C4-2B (cell line): ENCODE data around the gene HEBP2.

Source experiments
- H3K27ac ChIP-seq: fragments of 450-650 bp; 2 replicates; pipeline ENCODE4 v1.5.1; 2017
- ZFX ChIP-seq: fragments of 450-650 bp; IDR thresholded peaks from 2 replicates; pipeline ENCODE4 v1.6.1; 2017
- TF ChIP-seq, protein P1 (sequence below): fragments of 450-650 bp; conservative IDR thresholded peaks from 2 replicates; pipeline ENCODE4 v1.5.1; 2017; ENCODE audit warnings: mild to moderate bottlenecking

Gene HEBP2

DNA sequence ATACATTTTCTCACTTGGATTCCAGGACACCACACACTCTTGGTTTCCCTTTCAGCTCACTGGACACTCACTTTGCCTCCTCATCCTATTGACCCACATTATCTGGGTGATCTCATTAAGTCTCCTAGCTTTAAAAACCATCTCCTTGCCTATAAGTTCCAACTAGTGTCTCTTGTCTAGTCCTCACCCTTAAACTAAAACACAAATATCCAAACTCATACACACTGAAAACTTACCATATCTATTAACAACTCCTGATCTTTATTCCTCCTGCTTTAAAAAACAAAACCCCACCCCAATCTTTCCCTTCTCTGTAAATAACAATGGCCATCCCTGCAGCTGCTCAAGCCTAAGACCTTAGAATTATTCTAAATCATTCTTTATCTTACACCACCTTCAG, 29.8 kb upstream of the HEBP2 start:
- no peak for TF ChIP-seq ZFX
- TF ChIP-seq, protein P1, sequence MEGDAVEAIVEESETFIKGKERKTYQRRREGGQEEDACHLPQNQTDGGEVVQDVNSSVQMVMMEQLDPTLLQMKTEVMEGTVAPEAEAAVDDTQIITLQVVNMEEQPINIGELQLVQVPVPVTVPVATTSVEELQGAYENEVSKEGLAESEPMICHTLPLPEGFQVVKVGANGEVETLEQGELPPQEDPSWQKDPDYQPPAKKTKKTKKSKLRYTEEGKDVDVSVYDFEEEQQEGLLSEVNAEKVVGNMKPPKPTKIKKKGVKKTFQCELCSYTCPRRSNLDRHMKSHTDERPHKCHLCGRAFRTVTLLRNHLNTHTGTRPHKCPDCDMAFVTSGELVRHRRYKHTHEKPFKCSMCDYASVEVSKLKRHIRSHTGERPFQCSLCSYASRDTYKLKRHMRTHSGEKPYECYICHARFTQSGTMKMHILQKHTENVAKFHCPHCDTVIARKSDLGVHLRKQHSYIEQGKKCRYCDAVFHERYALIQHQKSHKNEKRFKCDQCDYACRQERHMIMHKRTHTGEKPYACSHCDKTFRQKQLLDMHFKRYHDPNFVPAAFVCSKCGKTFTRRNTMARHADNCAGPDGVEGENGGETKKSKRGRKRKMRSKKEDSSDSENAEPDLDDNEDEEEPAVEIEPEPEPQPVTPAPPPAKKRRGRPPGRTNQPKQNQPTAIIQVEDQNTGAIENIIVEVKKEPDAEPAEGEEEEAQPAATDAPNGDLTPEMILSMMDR: no peak
- H3K27ac ChIP-seq: no peak overlapping the region

DNA sequence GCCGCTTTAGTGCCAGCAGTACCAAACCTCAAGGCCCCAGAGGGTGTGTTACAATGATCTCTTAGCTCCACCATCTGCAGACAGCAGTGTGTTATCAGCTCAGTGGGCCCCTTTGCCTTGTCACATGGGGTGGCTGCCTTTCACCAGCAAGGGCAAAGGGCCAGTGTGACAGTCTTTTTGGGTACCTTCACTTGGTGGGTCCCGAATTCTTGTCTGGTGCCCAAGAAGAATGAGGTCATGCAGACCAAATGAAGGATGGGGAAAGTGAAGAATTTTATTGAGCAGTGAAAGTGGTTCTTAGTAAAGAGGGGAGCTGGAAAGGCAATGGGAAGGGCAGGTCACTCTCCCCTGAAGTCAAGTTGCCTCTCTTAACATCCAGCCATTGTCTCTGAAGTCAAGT, 29.2 kb upstream of the HEBP2 start:
- TF ChIP-seq ZFX: no peak
- TF ChIP-seq, protein P1: no peak

DNA sequence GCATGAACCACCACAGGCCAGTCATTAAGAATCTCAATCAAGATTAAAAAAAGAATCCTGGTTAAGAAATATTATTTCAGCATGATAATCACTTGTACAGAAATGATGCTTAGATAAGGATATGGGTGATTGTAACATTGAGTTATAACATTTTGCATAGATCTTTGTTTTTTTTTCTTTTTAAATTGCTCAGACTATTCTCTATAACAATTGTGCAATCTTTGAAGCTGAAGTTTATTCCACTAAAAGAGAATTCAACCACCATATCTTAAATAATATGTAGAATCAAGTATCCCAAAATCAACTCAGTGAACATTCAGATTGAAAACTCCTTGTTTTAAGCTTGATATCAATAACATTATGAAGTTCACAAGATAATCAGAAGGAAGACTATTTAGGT, 27.0 kb upstream of the HEBP2 start:
- no peak overlapping the region for H3K27ac ChIP-seq
- no peak for TF ChIP-seq ZFX
- TF ChIP-seq, protein P1: no peak

More for the DNA sequence above, 29.2 kb upstream of the HEBP2 start:
- H3K27ac ChIP-seq: no peak overlapping the region

DNA sequence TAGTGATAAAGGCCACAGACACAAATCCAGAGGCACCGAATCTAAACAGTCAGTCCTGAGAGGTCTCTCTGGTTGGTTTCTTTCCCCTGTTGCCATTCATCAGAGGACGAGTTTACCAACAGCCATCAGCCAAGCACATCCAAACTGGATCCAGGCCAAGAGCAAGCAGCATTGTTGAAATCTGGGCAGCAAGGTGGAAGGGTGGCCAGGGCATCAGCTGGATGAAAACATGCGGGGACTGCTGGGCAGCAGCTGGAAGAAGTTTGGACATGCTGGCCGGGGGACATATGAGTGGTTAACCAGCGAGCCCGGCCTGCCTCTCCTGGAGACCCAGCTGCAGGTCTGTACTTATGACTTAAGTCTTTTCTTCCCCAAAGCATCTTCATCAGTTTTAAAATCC, 26.2 kb upstream of the HEBP2 start, which contains the start of gene SMIM28:
Gene SMIM28, plus strand, starts transcription at position 62 of the 400 bp plus-strand sequence. Its CDS starts 168 bp downstream, at position 230.
- peak within 1 kb of the TSS; percentile 16; the same call in 1 of the 2 replicates for H3K27ac ChIP-seq
- TF ChIP-seq ZFX: no peak
- TF ChIP-seq, protein P1: no peak

DNA sequence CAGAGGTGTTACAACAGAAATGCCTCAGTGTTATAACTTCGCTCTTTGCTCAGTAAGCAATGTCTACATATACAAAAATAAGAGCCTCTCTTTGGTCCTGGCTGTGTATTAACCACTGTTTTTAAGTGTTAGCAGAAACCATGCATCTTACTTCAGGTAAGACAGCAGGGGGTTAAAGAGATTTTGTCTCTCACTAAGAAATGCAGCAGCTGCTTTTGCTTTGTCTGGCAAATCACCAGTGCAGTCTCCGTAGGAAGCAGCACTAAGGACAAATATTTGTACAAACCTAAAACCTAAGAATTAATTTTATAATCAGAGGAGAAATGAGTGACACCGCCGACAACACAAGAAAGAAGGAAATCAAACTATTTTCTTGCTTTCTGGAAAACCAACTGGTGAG, 25.6 kb upstream of the HEBP2 start:
- TF ChIP-seq, protein P1: no peak
- no peak for TF ChIP-seq ZFX

DNA sequence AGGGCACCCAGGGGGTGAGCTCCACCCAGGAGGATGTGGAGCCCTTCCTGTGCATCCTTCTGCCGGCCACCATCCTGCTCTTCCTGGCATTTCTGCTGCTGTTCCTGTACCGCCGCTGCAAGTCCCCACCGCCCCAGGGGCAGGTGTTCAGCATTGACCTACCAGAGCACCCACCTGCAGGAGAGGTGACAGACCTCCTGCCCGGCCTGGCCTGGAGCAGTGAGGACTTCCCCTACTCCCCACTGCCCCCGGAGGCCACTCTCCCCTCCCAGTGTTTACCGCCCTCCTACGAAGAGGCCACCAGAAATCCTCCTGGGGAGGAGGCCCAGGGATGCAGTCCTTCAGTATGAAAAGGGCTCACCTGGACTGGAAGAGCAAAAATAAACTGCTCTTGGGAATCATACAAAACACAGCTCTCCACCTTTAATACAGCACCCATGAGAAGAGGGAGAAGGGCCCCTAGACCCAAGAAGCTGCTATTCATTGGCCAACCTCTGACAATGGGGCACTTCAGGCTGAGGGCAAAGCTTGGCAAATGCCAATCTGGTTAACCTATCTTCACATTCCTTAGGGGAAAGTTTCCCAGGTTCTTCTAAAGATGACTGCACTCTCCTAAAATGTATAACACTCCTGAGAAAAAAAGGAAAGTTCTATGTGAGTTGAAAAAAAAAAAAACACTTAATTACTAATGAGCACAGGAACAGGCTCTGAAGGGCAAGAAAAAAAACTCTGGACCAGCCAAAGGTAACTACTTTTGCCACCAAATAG, 21.3 kb upstream of the HEBP2 start:
- peak overlapping the region; percentile 14; the same call in 1 of the 2 replicates for H3K27ac ChIP-seq
- no peak for TF ChIP-seq ZFX
- TF ChIP-seq, protein P1: no peak

More for the DNA sequence above, 25.6 kb upstream of the HEBP2 start:
- no peak overlapping the region for H3K27ac ChIP-seq

DNA sequence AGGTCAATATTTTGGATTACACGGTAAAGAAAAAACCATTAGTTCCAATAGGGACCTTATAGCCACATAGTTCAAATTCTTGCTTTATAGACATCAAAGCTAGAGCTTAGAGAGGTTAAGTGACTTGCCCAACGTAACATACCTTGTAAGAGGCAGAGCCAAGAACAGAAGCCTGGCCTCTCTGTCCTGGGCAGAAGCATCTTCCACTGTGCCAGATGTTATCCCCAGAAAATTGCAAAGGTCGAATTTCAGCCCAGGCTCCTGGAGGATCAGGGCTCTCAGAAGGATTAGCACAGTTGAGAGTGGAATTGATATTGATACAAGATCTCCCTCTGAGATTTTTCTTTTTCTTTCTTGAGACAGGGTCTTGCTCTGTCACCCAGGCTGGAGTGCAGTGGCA, 20.2 kb upstream of the HEBP2 start:
- TF ChIP-seq, protein P1: no peak
- TF ChIP-seq ZFX: no peak
- H3K27ac ChIP-seq: peak overlapping the region; percentile 16; the same call in 1 of the 2 replicates
